AG04449 (cell line): ENCODE results near the gene GPC5.

Experiments
- CTCF ChIA-PET: fragments of 350-600 bp; formaldehyde crosslinking; extraction: SDS; loops from one replicate; lab custom pipeline; 2021; ENCODE audit warnings: antibody characterized with exemption; lab: Yijun Ruan, JAX
- POLR2A ChIA-PET: fragments of 400-600, 350-600 bp; formaldehyde crosslinking; extraction: SDS; loops from one replicate; lab custom pipeline; 2020; ENCODE audit warnings: antibody characterized with exemption, inconsistent platforms; lab: Yijun Ruan, JAX
- DNase-seq: peaks from one replicate; pipeline ENCODE4 v3.0.0-alpha.2; 2010; ENCODE audit warnings: low read depth, low spot score
- H3K4me3 ChIP-seq: 2 replicates; pipeline ENCODE4 v1.5.1; 2011; ENCODE audit warnings: low read depth, mild to moderate bottlenecking, control low read depth, low read length
- CTCF ChIP-seq: IDR thresholded peaks from one replicate; pipeline ENCODE4 v1.5.1; 2011; ENCODE audit warnings: mild to moderate bottlenecking, moderate library complexity, low read length, control low read depth, inconsistent platforms; ENCODE audit not compliant: insufficient read depth; ENCODE audit errors: missing control alignments

The GPC5 gene

GRCh38 chr13:92317066-92317465 lies 918.6 kb downstream of the GPC5 start:
- DNase-seq: no peak
- H3K4me3 ChIP-seq: no peak overlapping the region
- POLR2A ChIA-PET: no interaction called here
- no peak for TF ChIP-seq CTCF
- CTCF ChIA-PET: no interaction called here

DNA sequence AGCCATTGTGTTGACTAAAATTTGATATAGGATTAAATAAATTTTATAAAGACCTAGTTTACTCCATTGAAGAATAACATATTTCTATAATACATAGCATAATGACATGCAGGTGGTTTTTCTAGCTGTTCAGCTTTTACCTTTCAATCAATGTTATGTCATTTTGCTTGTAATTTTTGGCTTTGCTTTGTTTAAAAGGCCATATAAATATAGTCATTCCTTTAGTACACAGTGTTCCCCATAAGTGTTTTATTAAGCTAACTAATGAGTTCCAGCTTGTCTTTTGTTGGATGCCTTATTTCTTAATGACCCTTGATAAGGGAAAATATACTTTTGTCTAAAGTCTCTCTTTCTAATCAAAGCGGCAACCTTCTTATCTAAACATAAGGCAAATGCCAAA lies 921.9 kb downstream of the GPC5 start:
- no peak overlapping the region for H3K4me3 ChIP-seq
- CTCF ChIA-PET: no interaction called here
- DNase-seq: no peak
- POLR2A ChIA-PET: no interaction called here
- no peak for TF ChIP-seq CTCF

DNA sequence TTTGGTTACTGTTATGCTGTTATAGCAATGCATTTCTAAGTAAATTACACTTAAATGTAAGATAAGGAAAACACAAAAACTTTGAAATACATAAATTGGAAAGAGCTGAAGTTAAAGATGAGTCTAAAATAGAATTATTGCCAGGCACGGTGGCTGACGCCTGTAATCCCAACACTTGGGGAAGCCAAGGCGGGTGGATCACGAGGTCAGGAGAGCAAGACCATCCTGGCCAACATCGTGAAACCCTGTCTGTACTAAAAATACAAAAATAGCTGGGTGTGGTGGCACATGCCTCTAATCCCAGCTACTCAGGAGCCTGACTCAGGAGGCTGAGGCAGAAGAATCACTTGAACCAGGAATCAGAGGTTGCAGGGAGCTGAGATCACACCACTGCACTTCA lies 922.8 kb downstream of the GPC5 start:
- DNase-seq: no peak
- no peak overlapping the region for H3K4me3 ChIP-seq
- POLR2A ChIA-PET: no interaction called here
- TF ChIP-seq CTCF: no peak
- CTCF ChIA-PET: no interaction called here

DNA sequence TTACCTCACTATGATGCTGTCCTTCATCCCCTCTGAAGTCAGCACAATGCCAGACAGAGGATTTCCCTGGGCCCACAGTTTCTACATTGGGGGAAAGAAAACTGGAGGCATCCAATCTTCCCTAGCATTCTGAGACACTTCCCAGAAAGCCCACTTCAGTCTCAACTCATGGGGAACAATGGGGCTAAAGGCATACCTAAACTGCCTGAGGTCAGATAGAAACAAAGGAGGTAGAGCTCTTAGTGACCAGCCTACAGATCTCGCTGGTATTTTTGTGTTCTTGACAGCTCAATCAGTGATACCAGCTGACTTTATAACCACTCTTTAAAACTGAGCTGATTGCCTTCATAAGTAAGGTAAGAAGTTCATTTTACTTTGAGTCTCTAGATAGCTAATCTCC lies 947.2 kb downstream of the GPC5 start:
- ChIA-PET POLR2A (no interaction called here), CTCF (no interaction called here)

DNA sequence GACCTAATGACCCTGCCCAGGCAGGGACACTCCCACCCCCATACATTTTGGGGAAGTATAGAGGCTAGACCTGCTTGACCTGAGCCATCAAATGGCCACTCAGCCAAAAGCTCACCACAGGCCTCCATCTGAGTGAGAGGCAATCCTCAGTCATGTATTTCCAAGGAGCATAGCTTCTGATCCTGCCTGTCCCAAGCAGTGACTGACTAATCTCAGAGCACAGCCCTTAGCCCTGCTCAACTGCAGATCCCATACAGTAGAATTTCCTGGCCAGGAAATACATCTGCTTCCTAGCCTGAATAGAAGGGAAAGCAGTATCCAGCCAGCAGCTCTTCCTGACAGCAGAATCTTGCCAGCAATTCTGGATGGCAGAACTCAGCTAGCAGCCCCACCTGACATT lies 947.6 kb downstream of the GPC5 start:
- H3K4me3 ChIP-seq: no peak overlapping the region
- POLR2A ChIA-PET: no interaction called here
- TF ChIP-seq CTCF: no peak
- no peak for DNase-seq
- CTCF ChIA-PET: no interaction called here

More for the DNA sequence above, 947.2 kb downstream of the GPC5 start:
- no peak for TF ChIP-seq CTCF
- H3K4me3 ChIP-seq: no peak overlapping the region
- DNase-seq: no peak

- CTCF ChIA-PET: no interaction called here
- H3K4me3 ChIP-seq: no peak overlapping the region
- DNase-seq: no peak
- no peak for TF ChIP-seq CTCF
- POLR2A ChIA-PET: no interaction called here
Observed at GRCh38 chr13:92354583-92354982, 956.2 kb downstream of the GPC5 start.
